ENCODE measurements around the gene OXTR.
"Not testable (repeated sequence)": the region's sequence is repeated elsewhere in the genome, so short reads cannot be mapped to it uniquely, and the experiment has no call there.

Gene OXTR

GRCh38 chr3:8733332-8734094 lies 35.9 kb downstream of the OXTR start, which contains the start of gene CAV3:
Gene CAV3 (plus strand): TSS chr3:8733802. CDS start chr3:8733877, 75 bp downstream.
- no peaks in the 10 kb centered on the region for H3K27me3 ChIP-seq (ENCODE audit: control insufficient read depth, insufficient read depth, low read length)
- no peaks in the 10 kb centered on the region for H3K4me1 ChIP-seq (ENCODE audit: control insufficient read depth, insufficient read depth, low read length)
- no peak within 1 kb of the TSS for H3K4me3 ChIP-seq (ENCODE audit: low read length)
- no peak within 1 kb of the TSS for H3K27ac ChIP-seq (ENCODE audit: low read depth, low read length)
- H3K36me3 ChIP-seq (ENCODE audit: control insufficient read depth, insufficient read depth, low read length) = no peaks in the 10 kb centered on the region
- H3K9ac ChIP-seq (ENCODE audit: low read length) = no peak within 1 kb of the TSS

- Histone ChIP-seq H3K9ac (ENCODE audit: low read length) (no peak overlapping the region), H3K36me3 (ENCODE audit: control insufficient read depth, insufficient read depth, low read length) (no peaks in the 10 kb centered on the region), H3K4me1 (ENCODE audit: control insufficient read depth, insufficient read depth, low read length) (no peaks in the 10 kb centered on the region), H3K27me3 (ENCODE audit: control insufficient read depth, insufficient read depth, low read length) (no peaks in the 10 kb centered on the region), H3K27ac (ENCODE audit: low read depth, low read length) (no peak overlapping the region), H3K4me3 (ENCODE audit: low read length) (no peak overlapping the region)
Measured at GRCh38 chr3:8732413-8732812, 37.0 kb downstream of the OXTR start.

- Histone ChIP-seq H3K36me3 (ENCODE audit: control insufficient read depth, insufficient read depth, low read length) (no peaks in the 10 kb centered on the region), H3K4me1 (ENCODE audit: control insufficient read depth, insufficient read depth, low read length) (no peaks in the 10 kb centered on the region), H3K27me3 (ENCODE audit: control insufficient read depth, insufficient read depth, low read length) (no peaks in the 10 kb centered on the region), H3K9ac (ENCODE audit: low read length) (no peak overlapping the region), H3K27ac (ENCODE audit: low read depth, low read length) (no peak overlapping the region), H3K4me3 (ENCODE audit: low read length) (no peak overlapping the region)
Measured at GRCh38 chr3:8730656-8731055, 38.8 kb downstream of the OXTR start.

GRCh38 chr3:8729479-8729878 lies 39.9 kb downstream of the OXTR start:
- Histone ChIP-seq H3K27me3 (ENCODE audit: control insufficient read depth, insufficient read depth, low read length) (no peaks in the 10 kb centered on the region), H3K4me3 (ENCODE audit: low read length) (no peak overlapping the region), H3K27ac (ENCODE audit: low read depth, low read length) (no peak overlapping the region), H3K36me3 (ENCODE audit: control insufficient read depth, insufficient read depth, low read length) (no peaks in the 10 kb centered on the region), H3K9ac (ENCODE audit: low read length) (no peak overlapping the region), H3K4me1 (ENCODE audit: control insufficient read depth, insufficient read depth, low read length) (no peaks in the 10 kb centered on the region)

GRCh38 chr3:8727605-8728512 lies 41.6 kb downstream of the OXTR start:
- Histone ChIP-seq H3K27ac (ENCODE audit: low read depth, low read length) (no peak overlapping the region), H3K27me3 (ENCODE audit: control insufficient read depth, insufficient read depth, low read length) (no peaks in the 10 kb centered on the region), H3K36me3 (ENCODE audit: control insufficient read depth, insufficient read depth, low read length) (no peaks in the 10 kb centered on the region), H3K4me3 (ENCODE audit: low read length) (no peak overlapping the region), H3K4me1 (ENCODE audit: control insufficient read depth, insufficient read depth, low read length) (no peaks in the 10 kb centered on the region), H3K9ac (ENCODE audit: low read length) (no peak overlapping the region)

GRCh38 chr3:8724108-8724752 lies 45.2 kb downstream of the OXTR start:
- H3K27ac ChIP-seq (ENCODE audit: low read depth, low read length) = no peak overlapping the region
- no peaks in the 10 kb centered on the region for H3K4me1 ChIP-seq (ENCODE audit: control insufficient read depth, insufficient read depth, low read length)
- H3K4me3 ChIP-seq (ENCODE audit: low read length) = no peak overlapping the region
- no peaks in the 10 kb centered on the region for H3K36me3 ChIP-seq (ENCODE audit: control insufficient read depth, insufficient read depth, low read length)
- H3K9ac ChIP-seq (ENCODE audit: low read length) = no peak overlapping the region
- H3K27me3 ChIP-seq (ENCODE audit: control insufficient read depth, insufficient read depth, low read length) = no peaks in the 10 kb centered on the region

GRCh38 chr3:8723612-8724011 lies 45.8 kb downstream of the OXTR start:
- Histone ChIP-seq H3K27ac (ENCODE audit: low read depth, low read length) (no peak overlapping the region), H3K4me1 (ENCODE audit: control insufficient read depth, insufficient read depth, low read length) (no peaks in the 10 kb centered on the region), H3K36me3 (ENCODE audit: control insufficient read depth, insufficient read depth, low read length) (no peaks in the 10 kb centered on the region), H3K9ac (ENCODE audit: low read length) (no peak overlapping the region), H3K4me3 (ENCODE audit: low read length) (no peak overlapping the region), H3K27me3 (ENCODE audit: control insufficient read depth, insufficient read depth, low read length) (no peaks in the 10 kb centered on the region)

GRCh38 chr3:8722808-8723207 lies 46.6 kb downstream of the OXTR start:
- Histone ChIP-seq H3K36me3 (ENCODE audit: control insufficient read depth, insufficient read depth, low read length) (no peaks in the 10 kb centered on the region), H3K27ac (ENCODE audit: low read depth, low read length) (no peak overlapping the region), H3K4me3 (ENCODE audit: low read length) (no peak overlapping the region), H3K9ac (ENCODE audit: low read length) (no peak overlapping the region), H3K4me1 (ENCODE audit: control insufficient read depth, insufficient read depth, low read length) (no peaks in the 10 kb centered on the region), H3K27me3 (ENCODE audit: control insufficient read depth, insufficient read depth, low read length) (no peaks in the 10 kb centered on the region)

- not testable (repeated sequence) for H3K9ac ChIP-seq (ENCODE audit: low read length); H3K4me3 ChIP-seq (ENCODE audit: low read length); H3K27me3 ChIP-seq (ENCODE audit: control insufficient read depth, insufficient read depth, low read length); H3K4me1 ChIP-seq (ENCODE audit: control insufficient read depth, insufficient read depth, low read length); H3K27ac ChIP-seq (ENCODE audit: low read depth, low read length); H3K36me3 ChIP-seq (ENCODE audit: control insufficient read depth, insufficient read depth, low read length)
Measured at GRCh38 chr3:8715757-8716156, 53.7 kb downstream of the OXTR start.

GRCh38 chr3:8713901-8714759 lies 55.3 kb downstream of the OXTR start:
- Histone ChIP-seq H3K4me1 (ENCODE audit: control insufficient read depth, insufficient read depth, low read length) (no peaks in the 10 kb centered on the region), H3K9ac (ENCODE audit: low read length) (no peak overlapping the region), H3K27ac (ENCODE audit: low read depth, low read length) (no peak overlapping the region), H3K4me3 (ENCODE audit: low read length) (no peak overlapping the region), H3K36me3 (ENCODE audit: control insufficient read depth, insufficient read depth, low read length) (no peaks in the 10 kb centered on the region), H3K27me3 (ENCODE audit: control insufficient read depth, insufficient read depth, low read length) (no peaks in the 10 kb centered on the region)

- no peaks in the 10 kb centered on the region for H3K36me3 ChIP-seq (ENCODE audit: control insufficient read depth, insufficient read depth, low read length)
- no peak overlapping the region for H3K27ac ChIP-seq (ENCODE audit: low read depth, low read length)
- no peak overlapping the region for H3K4me3 ChIP-seq (ENCODE audit: low read length)
- no peaks in the 10 kb centered on the region for H3K27me3 ChIP-seq (ENCODE audit: control insufficient read depth, insufficient read depth, low read length)
- no peak overlapping the region for H3K9ac ChIP-seq (ENCODE audit: low read length)
- H3K4me1 ChIP-seq (ENCODE audit: control insufficient read depth, insufficient read depth, low read length) = no peaks in the 10 kb centered on the region
Measured at GRCh38 chr3:8712908-8713255, 56.5 kb downstream of the OXTR start.
